GM21528 (cell line): ENCODE measurements around the gene SRGAP3.

ENCODE experiments used
- ATAC-seq: cut with Tn5 transposase; IDR thresholded peaks from one replicate; pipeline ENCODE4 v1.9.1; 2021; ENCODE audit warnings: mild to moderate bottlenecking, moderate library complexity; ENCODE audit not compliant: unreplicated experiment, low FRiP score

The SRGAP3 gene

DNA sequence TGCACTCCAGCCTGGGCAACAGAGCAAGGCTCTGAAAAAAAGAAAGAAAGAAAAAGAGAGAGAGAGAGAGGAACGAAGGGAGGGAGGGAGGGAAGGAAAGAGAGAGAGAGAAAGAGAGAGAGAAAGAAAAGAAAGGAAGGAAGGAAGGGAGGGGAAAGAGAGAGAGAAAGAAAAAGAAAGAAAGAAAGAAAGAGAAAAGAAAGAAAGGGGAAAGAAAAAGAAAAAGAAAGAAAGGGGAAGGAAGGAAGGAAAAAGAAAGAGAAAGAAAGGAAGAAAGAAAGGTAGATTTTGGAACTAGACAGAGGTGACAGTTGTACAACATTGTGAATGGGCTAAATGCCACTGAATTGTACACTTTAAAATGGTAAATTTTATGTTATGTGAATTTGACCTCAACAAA is 5.3 kb upstream of the SRGAP3 start:
- no peak for ATAC-seq

DNA sequence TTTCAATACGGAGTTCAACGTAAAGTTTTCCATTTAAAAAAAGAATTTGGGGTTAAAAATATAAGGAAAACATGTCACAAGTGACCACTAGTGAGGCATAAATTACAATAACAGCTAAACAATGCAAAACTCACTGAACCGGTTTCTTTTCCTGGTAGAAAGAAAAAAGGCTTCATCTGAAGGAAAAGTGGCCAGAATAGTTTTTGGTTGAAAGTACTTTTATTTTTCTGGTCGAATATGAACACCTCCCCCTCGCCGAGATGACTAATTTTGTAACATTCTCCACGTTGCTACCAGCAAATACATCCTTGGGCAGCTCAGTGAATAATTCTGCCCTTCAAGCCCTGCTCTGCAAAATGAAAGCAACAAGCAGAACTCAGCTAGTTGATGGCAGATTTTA is 3.9 kb upstream of the SRGAP3 start:
- ATAC-seq, result no peak

DNA sequence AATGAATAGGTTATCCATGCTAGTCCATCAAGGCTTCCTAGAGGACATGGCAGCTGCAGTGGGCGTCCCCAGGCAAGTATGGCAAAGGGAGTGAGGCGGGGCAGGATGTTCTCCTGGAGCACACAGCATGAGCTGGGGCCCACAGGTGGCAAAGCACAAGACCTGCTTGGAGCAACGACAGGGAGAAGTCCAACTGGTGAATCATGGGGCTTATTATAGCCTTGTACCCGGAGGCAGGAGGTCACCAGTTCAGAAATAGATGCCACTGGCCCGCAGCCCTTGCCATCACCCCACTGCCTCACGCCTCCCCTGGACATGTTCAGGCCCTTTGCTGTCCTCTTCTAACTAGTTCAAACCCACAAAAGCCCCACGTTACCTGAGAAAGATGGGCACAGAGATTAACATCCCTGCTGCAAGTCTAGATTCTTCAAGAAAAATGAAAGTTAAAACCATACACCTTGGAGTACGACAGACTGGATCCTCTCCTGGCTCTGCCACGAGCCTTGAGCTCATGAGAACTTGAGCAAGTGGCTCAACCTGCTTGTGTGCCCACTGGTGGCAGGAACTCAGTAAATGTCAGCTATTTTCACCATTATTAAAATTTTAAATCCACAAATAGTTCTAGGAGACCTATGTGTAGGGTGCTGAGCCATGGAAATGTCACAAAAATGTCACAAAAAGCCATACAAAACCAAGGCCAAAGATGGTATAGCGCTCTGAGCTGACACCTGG is 1.8 kb upstream of the SRGAP3 start:
- no peak for ATAC-seq

DNA sequence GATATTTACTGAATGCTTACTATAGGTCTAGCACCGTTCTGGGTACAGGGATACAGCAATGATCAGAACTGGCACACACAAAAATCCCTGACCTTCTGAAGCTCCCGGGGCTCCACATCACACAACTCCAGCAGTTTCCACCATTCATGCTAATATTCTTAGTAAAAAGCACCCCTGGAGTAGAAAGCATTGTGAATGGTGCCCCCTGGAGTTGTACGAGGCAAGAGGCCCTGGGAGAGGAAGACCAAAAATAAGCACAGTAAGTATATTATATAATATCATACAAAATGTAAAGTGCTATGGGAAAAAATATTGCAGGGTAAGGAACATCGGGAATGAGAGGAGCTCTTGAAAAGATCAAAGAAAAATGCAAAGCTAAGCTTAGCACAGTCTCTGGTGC is 790 bp upstream of the SRGAP3 start:
- no peak for ATAC-seq

DNA sequence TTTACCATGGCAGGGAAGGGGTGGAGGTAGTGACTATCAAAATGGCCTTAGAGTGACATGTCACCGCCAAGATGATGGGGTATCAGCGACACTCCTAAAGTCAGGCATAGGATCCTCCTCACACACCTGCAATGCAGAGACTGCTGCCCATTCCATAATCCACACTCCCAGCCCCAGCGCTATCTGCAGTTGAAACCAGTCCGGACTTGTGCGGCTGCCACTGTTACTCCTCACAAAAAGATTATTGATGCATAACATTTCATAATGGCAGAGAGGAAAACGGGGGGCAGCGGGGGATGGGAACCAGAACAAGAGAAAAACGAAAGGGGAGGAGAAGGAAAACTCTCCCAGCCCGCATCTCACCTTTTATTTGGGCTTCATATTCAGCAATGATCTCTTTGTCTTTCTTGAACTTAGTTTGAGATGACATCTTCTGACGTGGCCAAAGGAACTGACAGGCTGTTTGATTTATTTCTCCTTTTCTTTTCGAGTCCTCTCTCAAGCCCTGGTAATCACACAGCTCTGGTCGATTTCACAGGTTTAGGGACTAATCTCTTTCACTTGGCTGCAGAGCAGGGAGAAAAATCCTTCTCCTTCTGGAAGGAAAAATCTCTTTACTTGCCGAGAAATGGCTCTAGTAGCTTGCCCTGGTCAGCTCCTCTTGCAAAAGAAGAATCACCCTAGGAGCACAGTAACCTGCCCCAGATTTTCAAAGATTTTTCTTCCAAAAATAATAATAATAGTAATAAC is 749 bp downstream of the SRGAP3 start:
- ATAC-seq, result no peak

DNA sequence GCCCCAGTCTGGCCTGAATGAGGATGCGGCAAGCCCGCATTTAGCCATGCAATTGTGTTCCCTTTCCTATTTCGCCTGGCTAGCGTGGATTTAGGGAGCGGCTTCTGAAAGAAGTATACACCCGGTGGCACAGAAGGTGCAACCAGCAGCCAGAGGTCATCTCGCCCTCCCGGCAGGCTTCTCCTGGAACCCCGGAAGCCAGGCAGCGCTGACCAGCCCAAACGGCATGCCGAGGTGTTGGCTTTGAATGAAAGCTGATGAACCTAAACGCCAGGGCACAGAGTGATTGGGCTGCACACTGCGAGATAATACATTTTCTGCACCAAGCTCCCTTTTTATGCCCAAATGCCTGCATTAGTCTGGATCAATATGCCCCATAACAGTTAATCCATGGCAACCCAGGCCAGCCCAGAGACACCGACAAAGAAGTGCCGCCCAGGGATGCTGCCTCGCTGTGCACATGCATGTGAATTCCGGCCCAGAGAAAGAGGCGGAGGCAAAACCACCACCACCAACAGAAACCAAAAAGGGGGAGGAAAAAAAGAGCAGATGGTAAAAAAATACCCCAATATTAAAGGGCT is 1.4 kb downstream of the SRGAP3 start:
- ATAC-seq, result no peak

DNA sequence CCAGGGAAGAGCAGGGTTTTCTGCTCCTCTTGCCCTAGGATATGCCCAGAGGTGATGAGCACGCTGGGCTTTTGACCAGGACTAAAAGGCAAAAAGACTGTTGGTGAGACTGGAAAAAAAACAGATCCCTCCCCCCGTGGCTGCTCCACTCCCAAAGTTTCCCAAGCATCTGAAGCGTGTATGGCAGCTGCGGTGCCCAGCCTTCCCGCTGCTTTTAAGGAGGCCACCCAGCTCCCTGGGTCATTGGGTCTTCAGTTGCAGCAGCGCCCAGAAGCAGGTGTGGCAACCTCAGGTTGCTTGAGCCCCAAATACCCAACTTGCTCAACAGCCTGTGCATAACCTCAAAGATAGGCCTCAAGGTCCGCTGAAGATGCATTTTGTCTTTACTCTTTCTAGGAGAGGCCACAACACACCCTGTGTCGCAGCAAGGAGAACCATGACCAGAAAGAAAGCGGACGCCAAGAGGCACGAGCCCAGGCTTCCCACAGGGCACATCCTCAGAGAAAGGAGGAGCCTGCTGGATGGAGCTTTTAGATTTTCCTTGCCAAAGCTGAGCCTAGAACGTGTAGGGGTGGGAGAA is 2.0 kb downstream of the SRGAP3 start:
- ATAC-seq, result no peak

DNA sequence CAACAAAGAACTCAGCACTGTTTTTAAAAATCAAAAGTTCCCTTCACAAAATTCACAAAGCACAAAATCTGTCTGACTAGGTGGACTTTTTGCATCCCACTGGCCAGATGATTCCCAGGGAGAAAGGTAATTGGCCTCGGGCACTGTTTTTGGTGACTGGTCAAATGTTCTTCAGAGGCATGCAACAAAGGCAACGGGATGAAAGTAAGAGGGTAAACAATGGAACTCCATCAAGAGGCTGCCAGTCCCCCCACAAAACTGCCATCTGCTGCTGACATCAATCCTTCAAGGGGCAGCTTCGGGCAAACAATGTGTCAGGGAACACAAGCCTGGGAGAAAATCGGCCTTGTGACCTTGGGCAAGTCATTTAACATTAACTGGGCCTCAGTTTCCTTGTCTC is 3.3 kb downstream of the SRGAP3 start:
- no peak for ATAC-seq

DNA sequence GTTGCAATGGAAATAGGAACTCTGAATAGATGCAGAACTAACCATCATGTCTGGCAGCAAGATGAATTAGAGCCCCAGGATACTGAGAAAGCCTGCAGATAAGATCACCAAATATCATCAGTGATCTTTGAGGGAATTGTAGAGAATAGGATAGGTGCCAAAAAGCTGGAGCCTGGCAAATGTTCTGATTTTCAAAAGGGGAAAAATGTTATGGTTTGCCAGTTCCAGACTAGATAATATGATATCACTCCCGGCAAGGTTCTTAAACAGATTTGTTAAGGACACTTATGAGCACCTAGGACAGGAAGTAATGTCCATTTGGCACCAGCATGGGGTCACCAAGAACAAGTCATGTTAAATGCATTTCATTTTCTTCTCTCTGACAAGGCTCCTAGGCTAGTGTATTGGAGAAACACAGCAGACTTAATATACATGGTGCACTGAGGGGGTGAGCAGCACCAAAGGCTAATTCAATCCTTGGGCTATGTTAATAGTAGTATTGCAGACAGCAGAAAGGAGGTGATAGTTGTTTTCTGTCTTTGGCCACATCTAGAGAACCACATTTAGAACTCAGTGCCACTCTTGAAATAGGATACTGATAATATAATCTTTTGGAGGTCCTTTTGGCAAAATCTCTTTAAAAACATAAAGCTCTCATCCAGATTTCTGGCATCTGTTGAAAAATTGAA is 4.8 kb downstream of the SRGAP3 start:
- no peak for ATAC-seq

DNA sequence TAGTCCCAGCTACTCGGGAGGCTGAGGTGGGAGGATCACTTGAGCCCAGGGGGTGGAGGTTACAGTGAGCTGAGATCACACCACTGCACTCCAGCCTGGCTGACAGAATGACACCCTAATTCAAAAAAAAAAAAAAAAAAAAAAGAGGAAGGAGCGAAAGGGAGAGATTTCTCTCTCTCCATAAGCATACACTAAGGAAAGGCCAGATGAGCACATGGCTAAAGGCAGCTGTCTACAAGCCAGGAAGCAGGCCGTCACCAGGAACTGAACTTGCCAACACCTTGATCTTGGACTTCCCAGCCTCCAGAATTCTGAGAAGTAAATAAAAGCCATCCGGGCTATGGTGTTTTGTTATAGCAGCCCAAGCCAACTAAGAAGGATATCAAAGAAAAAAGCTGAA is 7.5 kb downstream of the SRGAP3 start:
- ATAC-seq, result no peak

DNA sequence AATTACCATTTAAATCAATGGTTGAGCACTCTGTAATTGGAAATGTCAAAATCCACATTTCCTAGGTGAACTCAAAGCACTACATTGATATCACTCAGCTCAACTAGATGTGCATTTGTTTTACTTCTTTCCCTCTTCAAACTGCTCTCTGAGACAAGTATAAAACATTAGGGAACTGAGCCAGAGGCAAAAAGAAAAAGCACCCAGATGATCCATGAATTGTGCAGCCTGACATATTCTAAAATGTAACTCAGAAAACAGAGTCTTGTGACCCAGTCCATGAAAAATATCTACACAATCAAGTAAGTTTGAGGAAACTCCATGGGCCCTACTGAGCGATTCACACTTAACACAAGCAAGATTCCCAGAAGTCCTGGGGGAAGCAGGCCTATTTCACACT is 9.8 kb downstream of the SRGAP3 start:
- ATAC-seq, result no peak

DNA sequence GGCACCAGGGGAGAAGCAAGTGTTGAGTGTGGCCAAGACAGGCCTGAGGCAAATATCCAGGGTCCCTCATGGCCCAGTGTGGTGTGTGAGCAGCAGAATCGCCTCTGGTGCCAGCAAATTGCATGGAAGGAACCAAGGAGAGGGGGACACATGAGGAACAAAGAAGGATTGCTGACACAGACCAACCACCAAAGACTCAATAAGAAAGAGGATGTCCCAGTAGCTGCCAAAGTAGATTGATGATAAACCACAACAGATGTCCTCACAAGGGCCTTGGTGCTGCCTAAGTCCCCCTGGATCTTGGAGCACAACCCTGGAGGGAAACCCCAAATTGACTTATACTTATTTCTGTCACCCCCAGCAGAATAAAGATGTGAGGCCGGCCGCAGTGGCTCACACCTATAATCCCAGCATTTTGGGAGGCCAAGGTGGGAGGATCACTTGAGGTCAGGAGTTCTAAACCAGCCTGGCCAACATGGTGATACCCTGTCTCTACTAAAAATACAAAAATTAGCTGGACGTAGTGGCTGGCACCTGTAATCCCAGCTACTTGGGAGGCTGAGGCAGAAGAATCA is 10.6 kb downstream of the SRGAP3 start:
- no peak for ATAC-seq

DNA sequence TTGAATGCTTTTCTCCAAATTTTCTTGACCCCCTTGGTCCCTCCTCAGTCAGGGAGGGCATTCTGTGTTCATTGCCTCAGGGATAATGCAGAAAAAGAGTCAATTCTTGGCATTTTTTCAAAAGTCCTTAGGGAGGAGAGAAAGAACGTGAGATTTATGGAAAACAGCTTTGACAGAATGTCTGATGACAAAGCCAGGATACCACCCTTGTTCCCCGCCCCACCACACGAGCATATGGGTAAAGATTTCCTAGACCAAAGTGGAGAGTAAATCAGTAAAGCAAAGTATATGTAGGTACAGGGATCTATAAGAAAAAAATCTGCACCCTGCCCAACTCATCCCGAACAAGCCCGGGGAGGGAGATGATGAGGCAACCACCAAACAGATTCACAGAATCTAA is 11.2 kb downstream of the SRGAP3 start:
- no peak for ATAC-seq

DNA sequence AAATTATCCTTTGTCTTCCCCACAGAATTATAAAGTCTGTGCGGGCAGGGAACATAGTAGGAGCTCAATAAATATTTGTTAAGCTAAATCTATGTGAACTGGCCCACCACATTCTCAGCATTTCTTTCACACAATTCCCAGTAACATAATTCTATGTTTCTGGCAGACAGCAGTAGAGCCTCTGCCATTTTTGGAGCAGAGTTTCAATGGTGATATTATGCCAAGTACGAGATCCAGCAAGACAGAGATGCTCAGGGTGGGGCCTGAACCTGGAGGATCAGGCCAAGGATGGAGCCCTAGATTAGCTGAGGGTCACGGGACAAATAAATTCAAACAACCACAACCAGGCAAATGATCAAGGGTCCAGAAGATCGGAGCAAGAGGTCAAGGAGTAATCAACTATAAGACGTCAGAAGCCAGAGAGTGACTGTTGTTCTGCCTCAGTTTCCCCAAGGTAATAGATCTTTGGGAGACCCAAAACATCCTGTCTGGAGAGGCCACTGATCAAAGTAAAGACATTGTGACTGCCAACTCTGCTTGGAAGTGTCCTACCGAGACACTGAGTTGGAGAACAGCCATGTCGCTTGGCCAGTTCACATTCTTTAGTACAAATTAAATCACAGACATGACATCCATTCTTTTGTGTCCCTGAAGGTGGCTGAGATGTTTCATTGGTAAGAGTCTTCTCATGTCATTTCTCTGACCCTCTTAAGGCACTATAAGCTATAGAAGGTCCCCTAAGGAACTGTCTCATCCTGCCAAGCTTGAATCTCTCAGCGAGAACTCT is 15.4 kb downstream of the SRGAP3 start:
- ATAC-seq, result no peak

DNA sequence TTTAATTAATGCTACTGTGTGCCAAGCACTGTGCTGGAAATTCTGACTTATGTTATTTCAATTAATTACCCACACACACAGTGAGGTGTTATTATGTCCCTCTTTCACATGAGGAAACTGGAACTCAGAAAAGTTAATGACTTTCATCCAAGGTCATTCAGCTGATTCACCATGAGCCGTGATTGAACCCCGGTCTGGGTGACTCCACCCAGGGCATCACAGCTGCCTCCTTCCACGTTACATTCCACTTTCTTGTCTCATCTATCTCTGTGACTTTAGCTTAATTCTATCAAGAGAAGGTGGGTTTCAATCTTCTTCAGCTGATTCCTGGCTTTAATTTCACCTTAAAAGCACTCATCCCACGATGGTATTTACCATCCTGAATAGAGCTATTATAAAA is 16.3 kb downstream of the SRGAP3 start:
- no peak for ATAC-seq

DNA sequence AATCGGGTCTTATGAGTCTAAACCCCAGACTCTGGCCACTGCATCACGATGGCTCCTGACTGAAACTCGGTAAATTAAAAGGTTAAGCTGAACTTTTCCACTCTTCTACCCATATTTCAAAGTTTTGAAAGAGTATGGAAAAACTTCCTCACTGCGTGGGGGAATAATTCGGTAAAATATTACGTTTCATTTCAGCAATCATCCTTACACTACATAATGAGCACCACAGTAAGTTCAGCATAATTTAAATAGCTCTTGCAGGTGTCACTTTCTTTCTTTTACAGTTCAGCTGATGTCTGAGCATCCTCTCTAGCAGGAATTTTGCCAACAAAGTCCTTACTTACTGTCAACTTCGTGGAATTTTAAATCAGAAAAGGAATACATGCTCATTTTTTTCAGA is 17.5 kb downstream of the SRGAP3 start:
- no peak for ATAC-seq

DNA sequence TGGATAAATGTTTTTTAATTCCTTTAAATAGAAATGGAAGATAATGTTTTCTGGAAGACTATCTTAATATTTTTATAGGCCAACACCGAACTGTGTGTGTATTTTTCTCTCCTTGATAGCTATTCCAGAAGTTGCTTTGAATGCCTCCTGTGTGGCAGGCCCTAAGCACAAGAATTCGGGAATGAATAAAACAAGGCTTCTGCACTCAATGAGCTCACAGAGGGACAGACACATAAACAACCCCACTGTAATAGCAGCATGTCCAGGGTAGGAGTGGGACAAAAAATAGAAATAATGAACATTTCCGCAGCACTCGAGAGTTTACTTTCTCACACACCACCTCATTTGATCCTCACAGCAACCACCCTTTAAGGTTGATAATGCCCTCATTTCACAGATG is 18.0 kb downstream of the SRGAP3 start:
- no peak for ATAC-seq

DNA sequence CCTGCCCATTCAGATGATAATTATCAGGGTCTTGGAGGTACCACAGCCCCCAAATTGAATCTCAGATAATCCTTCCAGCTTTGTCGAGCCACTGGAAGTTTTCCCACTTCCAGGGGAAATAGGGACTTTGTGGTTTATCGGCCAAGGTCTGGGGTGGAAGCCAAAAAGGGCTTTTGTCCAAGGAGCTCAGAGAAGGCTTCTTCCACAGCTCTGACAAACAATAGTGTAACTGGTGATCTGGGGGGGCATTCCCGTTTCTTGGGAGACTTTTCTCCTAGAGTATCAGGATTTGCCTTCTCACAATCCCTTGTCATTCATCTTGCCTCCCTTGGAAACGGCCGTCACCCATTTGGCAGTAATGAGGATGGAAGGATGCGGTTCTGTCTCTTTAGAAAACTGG is 18.4 kb downstream of the SRGAP3 start:
- no peak for ATAC-seq

DNA sequence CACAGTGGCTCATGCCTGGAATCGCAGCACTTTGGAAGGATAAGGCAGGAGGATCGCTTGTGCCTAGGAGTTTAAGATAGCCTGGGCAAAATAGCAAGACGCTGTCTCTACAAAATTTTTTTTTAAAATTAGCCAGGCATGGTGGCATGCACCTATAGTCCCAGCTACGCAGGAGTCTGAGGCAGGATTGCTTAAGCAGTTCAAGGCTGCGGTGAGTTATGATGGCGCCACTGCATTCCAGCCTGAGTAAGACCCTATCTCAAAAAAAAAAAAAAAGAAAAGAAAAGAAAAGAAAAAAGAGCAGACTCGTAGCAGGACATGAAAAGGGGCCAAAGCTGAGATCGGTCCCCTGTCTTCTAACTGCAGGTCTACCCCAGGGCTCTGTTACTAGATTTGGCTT is 18.9 kb downstream of the SRGAP3 start:
- no peak for ATAC-seq

DNA sequence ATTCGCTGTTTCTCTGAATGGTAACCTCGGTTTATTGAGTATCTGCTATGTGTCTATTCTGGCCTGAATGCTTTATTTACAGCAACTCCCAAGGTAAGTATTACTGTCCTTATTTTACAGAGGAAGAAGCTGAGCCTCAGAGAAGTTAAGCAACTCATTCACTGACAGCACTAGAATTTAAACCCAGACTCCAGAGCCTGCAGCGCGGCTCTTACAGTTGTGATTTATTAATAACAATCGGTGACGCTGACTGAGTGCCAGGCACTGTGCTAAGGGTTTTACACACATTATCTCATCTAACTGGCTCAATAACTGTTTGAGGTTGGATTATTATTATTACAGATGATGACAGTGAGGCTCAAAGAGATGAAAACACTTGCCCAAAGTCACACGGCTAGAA is 19.6 kb downstream of the SRGAP3 start:
- ATAC-seq, result no peak
